ENCODE results near the gene NOTCH3.

The NOTCH3 gene

DNA sequence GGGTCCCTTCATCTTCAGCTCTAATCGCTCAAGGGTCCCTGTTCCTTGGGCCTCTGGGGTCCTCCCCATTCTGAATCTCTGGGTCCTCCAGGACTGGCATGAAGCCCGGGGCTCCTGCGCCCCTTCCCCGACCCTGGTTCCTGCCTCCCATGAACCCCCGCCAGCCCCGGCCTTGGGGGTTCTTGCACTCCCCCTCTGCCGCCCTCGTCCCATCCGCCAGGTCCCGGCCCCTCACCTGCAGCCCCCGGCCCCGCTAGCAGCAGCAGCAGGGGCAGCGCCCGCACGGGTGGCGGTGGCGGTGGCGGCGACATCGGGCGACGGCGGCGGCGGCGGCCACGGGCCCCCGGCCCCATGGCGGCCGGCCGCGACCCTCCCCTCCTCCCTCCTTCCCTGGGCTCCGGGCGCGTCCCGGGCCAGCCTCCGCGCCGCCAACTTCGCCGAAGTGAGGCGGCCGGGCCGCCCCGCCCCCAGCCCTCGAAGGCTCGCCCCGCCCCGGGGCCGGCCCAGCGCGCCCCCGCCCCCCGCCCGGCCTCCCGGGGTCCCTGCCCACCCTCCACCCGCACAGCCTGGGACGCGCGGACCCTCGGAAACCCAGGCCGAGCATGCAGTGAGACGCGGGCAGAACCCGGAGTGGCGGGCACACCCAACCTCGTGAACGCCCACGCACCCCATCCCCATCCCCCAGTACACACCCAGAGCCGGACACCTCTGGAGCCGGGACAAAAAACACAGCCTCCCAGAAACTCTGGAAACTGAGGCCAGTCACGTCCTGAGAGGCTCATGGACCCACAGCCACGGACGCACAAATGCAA, at the start of gene NOTCH3:
Gene NOTCH3, minus strand, starts transcription at position 443 of the 812 bp plus-strand sequence. Its CDS starts 90 bp downstream, at position 353.
- no peak for DNase-seq

DNA sequence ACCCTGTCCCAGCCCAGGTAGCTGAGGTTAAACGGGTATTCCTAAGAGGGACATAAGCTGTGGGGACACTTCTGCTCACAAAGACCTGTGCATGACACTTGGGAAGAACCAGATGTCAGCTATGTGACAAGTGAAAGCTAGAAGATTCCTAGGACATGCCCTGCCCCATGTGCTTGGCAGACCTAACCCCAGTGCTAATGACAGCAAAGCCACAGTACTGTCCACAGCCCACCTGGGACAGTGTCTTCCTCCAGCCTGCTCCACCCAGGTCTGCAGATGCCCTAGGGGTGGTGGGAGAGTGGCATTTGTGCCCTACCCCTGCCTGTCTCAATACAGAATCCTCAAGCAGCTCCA, 49.8 kb upstream of the NOTCH3 start:
- no peak for DNase-seq

DNA sequence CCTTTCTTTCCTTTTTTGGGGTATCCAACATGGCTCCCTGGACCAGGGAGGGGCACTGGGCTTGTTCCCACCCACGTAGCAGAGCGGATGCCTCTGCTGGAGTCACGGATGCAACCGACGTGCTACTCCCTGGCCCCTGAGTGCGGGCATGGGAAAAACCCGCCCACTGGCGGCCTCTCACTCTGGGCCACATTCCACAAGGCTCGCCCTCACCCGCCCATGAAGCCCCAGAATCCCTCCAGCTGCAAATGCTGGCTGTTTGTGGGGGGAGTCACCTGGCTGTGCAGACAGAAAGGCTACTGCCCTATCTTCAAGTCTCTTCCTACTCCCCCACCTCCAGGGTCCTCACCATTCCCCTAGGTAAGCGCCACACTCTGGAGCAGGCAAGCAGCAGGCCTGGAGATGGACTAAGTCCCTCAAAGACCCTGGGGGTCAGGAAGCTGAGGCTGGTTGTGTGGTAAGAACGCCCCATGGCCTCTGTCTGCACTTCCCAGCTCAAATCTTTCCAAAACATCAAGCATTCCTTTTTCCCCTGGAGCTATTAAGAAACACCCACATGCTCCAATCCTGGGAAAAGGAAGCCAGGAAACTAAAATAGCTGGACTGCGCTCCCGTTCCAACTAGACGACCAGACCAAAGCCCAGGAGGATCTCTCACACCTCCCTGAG, 49.3 kb upstream of the NOTCH3 start:
- no peak for DNase-seq

GRCh38 chr19:15249528-15249874, 48.7 kb upstream of the NOTCH3 start:
- no peak for DNase-seq

DNA sequence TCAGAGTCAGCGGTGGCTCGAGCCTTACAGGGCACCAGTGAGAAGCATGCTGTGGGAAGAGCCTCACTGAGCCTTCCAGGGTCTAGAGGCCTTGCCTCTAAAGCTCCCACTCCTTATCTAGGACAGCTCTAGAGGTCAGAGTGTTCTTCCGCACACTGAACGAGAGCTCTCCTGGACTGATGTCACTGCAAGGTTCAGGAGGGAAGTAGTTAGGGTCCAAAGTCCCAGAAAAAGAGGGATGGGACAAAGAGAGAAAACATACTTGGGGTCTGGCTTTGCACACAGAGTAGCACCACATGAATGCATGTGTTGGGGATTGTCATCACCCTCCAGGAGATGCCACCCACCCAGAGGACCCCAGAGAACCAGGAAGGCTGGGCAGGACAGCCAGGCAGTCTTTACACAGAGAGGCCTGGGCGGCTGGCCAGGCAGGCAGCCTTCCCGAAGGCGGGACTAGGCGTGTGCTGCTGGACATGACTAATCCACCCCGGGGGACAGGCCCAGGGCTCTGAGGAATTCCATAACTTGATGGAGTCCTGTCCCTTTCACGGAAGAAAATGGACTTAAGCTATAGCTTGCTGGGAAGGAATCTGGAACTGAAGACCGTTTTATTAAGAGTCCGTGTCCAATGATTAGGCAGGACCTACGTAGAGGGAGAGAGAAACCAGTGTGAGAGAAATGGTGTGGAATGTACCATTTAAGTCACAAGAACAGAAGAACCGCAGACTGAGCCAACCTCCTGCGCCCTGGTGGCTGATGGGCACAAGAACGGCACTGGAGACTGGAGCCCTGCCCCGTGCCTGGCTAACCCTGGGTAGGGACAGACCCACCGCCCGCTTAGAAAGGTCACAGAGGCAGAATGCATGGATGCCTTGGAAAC, 48.1 kb upstream of the NOTCH3 start:
- DNase-seq, result no peak

DNA sequence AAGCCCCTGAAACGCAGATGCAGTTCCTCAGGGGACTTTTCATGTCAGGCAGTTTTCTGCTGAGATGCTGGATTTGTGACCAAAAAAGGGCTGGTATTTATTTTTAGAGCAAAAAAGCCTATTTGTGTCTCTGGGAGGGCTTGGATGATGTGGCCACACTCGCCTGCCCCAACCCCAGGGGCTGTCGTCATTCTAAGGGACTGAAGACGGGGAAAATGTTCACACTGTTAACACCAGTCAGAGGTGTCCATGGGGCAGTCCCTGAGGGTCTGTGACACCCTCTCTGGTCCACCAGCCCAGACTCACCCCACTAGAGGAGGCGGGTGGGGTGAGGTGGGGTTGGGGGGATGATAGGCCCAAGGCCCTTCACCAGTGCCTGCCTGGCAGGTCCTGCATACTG, 47.3 kb upstream of the NOTCH3 start:
- no peak for DNase-seq

DNA sequence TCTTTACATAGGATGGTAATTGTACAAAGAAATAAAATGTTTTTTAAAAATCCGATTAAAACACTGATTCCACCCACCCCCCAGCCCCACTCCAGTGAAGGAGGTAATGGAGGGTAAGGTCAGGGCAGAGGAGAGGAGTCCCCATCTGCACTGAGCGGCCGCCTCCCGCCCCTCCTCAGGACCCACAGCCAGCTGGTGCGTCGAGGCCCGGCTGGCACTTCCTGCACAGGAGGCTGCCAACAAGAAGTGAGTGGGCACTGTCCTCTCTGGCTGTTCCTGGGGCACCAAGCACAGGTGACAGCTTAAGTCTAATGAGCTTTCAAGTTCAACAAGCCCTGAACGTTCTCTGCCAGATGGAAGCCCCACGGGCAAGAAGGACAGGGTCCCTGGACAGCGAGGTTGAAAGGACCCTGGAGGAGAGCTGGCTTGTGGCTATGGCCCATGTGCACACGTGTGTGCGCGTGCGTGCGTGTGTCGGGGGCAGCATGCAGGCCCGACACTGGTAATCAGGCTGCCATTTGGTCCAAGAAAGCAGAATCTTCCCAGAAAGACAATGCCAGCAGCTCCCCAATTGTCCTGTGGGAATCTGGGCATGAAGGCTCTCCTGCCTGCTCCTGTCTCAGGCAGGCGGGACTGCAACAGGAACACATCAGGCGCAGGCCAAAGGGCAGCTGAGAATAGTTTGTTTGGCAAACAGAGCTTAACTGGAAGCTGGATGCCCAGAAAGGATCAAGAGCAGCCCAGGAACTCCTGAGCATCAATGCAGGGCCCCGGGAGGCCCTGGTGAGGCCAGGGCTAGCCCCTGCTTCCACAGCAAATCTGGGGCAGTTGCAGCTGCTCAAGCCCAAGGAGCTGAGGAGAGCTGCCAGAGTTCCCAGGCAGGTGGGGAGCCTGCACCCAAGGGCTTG, 46.6 kb upstream of the NOTCH3 start:
- DNase-seq, result no peak

DNA sequence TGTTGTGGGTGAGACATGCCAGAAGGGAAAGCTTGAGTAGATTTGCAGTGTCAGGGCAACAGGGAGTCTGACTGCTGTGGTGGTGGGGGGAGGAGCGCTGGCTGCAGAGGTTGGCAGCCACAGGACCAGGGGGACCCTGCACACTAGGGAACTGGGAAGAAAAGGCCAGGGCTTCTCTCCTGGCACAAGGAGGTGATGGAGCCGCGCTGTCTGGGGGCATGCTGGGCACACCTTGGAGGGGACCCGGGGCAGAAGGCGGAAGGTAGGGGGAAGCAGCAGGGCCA, 45.3 kb upstream of the NOTCH3 start:
- DNase-seq, result no peak

DNA sequence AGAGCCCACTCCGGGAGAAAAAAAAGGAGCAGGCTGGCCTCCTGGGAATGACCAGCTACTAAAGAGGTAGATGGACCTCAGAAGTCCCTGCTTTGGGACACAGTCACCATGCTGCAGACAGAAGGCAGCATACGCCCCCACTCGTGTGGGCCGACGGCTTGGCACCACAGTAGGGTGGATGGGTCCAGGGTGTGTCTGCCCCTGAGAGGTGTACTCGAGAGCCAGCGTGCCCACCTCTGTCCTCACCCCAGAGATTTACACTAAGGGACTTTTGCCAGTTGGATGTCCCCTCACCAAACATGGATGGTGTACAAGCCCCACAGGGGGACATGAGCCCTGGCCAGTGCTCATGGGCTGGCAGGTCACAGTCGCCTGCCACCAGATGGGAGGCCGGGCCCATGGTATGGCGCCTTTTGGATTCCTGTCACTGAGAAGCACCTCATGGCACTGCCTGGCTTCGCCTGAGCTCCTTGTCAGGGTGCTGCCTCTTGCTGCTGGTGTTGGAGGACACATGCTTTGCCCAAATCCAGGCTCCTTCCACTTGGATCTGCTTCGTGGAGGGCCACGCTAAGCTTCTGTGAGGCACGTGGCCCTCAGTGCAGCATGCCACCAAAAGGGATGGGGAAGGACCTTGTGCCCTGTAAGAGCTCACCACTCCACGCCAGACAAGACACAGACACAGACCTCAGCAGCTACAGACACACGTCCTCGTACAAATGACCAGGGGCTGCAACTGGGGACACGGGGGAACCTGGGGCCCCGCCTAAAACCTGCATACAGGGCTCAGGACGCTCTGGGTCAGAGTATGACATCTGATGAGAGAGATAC, 44.8 kb upstream of the NOTCH3 start:
- DNase-seq, result no peak

- DNase-seq, result no peak
Observed at GRCh38 chr19:15244808-15245207, 44.0 kb upstream of the NOTCH3 start.

- no peak for DNase-seq
Observed at GRCh38 chr19:15244106-15244803, 43.5 kb upstream of the NOTCH3 start.

DNA sequence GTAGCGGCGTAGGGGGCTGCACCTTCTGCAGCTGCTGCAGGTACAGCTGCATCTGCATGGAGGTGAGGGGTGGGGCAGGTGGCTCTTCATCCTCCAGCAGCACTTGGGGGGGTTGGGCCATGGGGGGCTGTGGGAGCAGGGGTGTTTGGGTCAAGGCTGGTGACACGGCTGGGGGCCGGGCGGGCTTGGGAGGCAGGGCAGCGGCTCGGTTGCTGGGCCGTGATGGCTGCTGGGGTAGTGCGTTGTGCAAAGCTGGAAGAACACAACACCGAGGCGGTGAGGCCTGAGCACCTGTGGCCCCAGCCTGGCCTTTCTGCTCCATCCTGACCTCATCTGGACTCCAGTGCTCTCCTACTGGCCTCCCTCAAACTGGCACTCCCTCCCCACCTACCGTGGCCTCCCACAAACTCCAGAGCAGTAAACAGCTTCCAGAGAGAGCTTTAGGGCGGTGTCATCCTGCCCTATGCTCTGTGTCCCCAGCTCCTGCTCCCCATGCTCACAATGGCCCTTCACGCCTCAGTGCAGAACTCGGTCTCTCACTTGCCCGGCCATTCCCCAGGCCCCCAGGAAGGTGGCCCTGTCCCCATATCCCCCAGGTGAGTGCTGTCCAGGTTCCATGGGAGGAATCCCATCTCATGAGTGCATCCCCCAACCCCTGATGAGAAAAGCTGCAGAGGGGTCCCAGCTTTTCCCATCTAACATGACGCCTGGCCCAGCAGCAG, 42.6 kb upstream of the NOTCH3 start:
- DNase-seq, result no peak

DNA sequence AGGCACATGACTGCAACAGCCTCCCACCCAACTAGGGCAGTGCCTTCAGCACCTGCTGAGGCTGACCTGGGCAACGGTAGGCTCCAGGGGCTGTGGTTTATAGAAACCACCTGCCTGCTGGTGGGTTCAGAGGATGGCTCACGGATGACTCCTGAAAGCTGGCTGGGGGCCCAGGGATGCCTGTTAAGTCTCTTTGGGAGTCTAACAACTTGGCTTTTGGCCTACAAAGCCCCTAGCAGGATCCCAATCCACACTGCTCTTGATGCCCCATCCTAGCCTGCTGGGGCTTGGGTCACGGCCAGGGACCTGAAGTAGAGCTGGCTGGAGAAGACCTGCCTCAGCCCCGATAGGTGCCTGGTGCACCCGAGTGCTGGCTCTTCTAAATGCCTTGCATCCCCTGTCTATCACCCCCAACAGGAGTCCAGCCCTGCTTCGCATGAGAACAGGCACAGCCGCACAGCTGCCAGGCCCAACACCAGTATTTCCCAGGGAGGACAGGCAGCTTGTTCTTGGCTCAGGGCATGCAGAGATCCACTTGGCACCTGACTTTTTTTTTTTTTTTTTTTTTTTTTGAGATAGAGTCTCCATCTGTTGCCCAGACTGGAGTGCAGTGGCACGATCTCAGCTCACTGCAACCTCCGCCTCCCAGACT, 40.6 kb upstream of the NOTCH3 start:
- peak; percentile 64 to 82 for DNase-seq

GRCh38 chr19:15240515-15240914, 39.7 kb upstream of the NOTCH3 start:
- DNase-seq, result no peak

GRCh38 chr19:15239337-15239949, 38.6 kb upstream of the NOTCH3 start:
- no peak for DNase-seq

DNA sequence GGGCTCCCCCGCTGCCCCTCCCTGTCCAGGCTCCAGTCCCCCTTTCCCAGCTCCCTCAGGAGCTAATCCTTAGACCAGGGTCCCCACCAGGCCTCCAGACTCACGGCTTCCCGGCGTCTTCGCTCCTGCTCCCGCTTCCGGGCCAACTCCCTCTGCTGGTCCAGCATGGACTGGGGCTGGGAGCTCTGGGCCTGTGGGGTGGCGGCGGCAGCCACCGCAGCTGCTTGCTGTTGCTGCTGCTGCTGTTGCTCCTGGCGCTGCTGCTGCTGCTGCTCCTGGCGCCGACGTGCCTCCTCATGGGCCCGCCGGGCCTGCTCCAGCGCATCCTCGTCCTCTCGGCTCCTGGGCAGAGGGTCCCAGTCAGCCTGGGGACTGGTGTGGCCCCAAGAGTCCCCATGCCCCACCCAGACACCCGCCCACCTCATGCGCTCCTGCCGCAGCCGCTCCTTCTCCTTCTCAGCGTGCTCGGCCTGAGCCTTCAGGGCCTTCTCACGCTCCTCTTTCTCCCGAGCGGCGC, 37.9 kb upstream of the NOTCH3 start:
- no peak for DNase-seq

DNA sequence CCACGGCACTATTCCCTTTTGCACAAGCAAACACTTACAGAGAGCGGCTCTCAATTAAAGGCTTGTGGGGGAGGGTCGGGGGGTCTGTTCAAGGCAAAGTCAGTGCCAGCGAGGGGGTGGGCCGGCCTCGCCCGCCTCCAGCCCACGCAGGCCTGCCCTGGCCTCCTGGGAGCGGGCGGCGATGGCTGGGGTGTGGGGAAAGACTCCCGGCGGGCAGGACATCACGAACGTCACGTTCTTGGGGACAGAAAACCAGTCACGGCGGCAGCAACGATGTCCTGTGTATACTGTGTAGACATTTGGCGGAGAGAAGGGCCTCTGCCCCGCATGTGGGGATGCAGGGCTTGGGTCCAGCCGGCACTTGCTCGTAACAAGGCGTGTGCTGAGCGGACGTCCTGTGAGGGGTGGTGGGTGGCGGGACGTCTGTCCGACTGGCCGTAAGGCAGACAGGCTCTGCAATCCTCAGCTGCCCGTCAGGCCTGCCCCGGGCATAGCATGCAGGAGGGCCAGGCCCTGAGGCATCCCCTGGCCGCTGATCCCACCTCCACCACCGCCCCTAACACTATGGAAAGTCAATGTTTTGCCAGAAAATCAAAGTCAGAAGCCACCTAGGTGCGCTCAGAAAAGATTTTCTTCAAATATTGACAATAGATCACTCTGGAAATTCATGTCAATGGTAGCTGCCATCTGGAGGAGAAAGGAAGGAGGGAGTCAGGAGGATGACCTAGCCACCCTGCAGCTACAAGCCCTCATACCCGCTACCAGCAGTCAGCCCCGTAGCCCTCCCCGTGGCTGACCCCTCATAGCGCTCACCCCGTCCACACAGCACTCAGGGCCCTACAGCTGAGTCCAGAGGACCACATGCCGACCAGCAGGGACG, 37.2 kb upstream of the NOTCH3 start:
- no peak for DNase-seq

- DNase-seq, result no peak
Observed at GRCh38 chr19:15236886-15237285, 36.1 kb upstream of the NOTCH3 start.

Data from NCI-H446 (cell line).